Inferior parietal cortex (tissue), 1 donor: ENCODE data around the gene ZNF33B.
"Not testable (repeated sequence)": the region's sequence is repeated elsewhere in the genome, so short reads cannot be mapped to it uniquely, and the experiment has no call there.

Experiments used
- DNase-seq: peaks from one replicate; pipeline ENCODE4 v3.0.0-alpha.2; 2016; ENCODE audit errors: extremely low spot score

The ZNF33B gene

DNA sequence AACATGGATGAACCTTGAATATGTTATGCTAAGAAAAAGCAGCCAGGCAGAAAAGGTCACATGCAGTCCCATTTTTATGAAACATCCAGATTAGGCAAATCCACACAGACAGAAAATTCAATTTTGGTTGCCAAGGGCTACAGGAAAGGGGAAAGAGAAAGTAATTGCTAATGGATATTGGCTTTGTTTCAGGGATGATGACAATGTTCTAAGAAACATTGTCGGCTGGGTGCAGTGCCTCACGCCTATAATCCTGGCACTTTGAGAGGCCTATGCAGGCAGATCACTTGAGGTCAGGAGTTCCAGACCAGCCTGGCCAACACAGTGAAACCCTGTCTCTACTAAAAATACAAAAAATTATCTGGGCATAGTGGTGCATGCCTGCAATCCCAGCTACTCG is 23.0 kb downstream of the ZNF33B start:
- no peak for DNase-seq

GRCh38 chr10:42609872-42610271 is 28.5 kb downstream of the ZNF33B start:
- no peak for DNase-seq

DNA sequence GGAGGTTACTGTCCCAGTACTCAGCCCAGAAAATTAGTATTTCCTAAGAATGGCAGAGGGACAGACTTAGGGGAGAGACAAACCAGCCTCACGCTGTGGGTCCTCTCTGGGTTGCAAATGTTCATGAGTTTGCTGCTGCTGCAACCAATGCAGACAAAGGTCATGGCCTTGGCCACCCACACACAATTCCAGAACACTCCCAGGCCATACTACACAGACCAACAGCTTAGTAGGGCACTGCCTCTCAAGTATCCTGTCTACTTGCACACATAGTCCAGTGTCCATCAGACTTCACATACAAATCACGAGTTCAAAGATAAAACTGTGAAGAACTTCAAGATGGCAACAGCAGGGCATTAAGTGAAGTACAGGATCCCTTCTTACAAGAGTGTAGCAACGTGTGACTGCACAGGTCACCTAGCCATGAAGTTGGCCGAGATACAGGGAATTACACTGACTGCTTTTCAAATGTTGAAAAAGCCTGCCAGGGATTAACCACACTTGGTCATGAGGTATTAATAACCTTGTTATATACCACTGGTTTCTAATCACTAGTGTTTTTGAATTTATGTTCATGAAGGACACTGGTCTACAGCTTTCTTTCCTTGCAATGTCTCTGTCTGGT is 40.0 kb downstream of the ZNF33B start:
- DNase-seq: no peak

- no peak for DNase-seq
Measured at GRCh38 chr10:42596196-42596595, 42.2 kb downstream of the ZNF33B start.

GRCh38 chr10:42594246-42594650 is 44.1 kb downstream of the ZNF33B start:
- DNase-seq: no peak

GRCh38 chr10:42593284-42593683 is 45.1 kb downstream of the ZNF33B start:
- no peak for DNase-seq

DNA sequence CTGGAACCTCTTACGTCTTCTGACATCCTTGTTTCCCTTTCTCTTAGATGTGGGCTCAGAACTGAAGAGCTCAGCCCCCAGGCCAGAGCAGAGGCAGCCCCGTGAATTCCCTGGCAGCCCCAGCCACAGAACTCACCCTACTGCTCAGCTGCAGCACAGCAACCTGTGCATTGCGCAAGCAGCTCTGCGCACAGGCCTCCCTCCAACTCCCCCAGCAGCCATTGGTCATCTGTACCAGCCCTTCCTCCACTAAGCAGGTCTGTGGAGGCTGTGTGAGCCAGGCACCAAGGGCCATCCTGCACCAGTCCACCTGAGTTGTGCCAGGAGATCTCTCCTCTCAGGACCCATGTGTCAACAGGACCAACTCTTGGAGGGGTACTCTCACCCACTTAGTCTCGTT is 54.5 kb downstream of the ZNF33B start:
- no peak for DNase-seq

DNA sequence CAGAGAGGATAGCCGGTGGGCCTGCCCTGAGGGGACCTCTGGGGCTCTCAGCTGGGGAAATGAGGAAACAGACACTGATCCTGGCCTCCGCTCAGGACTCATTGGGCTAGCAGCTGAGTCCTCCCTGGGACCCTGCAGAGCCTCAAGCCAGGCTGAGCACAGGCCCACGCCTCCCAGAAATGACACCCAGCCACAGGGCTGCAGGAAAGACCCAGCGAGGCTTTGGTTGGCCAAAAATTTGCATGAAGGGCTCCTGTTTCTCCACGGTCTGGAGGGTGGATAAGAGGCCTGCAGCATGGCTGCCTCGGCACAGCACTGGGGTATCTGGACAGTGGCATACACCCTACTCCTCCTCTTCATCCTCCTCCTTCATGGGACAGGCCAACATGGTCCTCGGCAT is 60.4 kb downstream of the ZNF33B start:
- DNase-seq: no peak

DNA sequence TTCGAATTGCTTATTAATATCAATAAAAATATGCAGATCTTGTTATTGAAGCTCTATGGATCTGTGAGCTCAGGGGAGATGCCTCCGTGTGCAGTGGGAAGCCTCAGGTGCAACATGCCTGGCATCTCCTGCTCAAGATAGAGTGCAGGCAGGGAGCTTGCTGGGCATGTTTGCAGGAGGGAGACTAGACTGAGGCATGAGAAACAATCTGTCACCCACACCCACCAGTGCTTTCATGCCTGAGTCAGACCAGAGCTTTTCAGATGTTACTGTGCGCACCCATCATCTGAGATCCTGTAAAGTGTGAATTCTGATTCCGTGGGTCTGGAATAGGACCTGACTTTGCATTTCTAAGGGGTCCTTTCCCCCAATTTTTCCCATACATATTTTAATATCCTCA is 62.0 kb downstream of the ZNF33B start:
- peak; percentile 2 for DNase-seq

DNA sequence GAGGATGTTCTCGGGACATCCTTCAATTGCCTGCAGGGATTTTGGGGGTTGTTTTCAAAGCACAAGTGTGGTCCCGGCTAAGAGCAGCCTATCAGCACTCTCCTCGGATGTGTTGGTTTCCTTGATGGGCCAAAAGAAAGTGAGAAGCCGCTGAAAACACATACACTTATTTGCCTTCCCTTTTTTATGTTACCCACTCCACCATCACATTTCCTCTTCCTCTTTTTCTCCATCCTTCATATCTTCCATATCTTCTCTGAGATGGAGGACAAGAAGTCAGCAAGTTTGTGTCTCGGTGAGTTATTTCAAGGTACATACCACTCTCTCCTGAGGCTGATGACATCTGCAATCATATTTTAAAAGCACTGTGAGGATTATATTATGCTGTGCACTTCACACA is 64.0 kb downstream of the ZNF33B start:
- no peak for DNase-seq

GRCh38 chr10:42556931-42557330 is 81.4 kb downstream of the ZNF33B start:
- no peak for DNase-seq

- DNase-seq: not testable (repeated sequence)
Measured at GRCh38 chr10:42553576-42553975, 84.8 kb downstream of the ZNF33B start.

DNA sequence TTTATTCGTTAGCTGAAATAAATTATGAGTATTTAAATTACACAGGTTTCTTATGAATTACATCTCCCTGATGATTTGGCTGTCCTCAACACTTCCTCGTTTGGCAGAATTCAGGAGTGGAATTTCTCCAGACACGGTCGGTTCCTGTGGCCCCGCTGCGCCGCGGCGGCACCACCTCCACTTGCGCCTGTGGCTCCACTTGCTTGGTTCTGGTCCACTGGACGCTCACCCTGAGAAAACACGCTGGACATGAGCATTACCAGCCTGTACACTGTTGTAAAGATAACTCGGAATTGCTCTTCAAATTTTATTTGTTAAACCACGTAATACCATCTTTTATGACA is 85.3 kb downstream of the ZNF33B start:
- DNase-seq: no peak

DNA sequence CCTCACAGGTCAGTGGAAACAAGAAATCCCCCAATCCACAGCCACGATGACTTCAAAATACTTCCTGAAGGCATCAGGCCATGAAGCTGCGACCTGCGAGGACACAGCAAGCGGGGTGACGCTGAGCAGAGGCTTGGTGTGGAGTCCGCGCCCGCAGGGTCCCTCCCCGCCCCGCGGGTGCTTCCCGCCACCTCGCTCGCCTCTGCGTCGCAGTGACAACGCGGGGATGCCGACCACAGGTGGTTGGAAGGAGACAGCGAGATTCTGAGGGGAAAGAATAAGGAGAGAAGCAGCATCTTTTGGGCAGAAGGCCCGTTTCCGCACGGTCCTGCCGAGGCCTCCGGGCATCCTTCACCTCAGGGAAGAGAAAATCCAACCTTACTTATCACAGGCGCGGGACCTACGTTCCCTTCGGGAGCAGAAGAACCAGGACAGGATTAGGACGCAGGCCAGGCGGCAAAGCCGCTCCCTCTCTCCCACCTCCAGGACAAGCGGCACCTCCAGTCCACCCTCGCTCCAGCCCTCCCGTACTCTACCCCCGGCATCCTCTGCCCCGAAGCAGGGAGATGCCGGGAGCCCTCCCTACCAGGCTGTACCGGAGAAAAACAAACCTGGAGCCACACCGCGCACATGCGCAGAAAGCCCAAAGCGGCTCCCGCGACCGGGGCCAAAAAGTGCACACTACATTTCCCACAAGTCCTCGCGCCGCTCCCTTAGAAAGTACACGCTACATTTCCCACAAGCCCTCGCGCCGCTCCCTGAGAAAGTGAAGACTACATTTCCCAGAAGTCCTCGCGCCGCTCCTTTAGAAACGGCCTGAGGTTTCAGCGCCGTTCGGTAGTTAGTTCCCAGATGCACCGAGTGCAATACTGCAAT is 85.9 kb downstream of the ZNF33B start:
- peak; percentile 99 for DNase-seq

DNA sequence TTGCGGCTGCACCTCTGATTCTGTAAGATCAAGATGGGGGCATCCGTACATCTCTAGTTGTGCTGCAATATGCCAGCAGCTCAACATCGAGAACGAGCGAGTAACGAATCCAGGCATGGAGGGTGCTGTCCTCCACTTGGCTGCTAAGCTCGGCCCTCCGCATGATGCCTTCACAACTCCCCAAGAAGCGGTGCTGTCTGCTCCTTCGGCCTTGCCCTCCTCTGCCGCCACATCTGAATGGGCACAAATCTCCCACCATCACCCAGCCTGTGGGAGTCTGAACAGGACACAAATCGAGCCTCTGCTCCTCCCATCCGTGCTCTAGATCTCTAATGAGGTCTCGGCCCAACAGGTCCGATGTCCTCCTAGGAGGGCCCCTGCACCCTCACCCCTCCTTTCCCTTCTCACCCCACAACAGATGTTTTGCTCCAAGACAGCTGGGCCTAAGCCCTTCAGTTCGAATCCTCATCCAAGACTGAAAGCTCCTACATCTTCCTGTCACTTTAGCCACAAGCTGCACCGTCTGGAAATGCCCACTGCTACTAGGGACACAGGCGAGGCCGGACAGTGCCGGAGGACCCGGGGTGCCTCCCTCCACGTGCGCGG is 86.7 kb downstream of the ZNF33B start:
- DNase-seq: no peak

GRCh38 chr10:42549851-42550250 is 88.5 kb downstream of the ZNF33B start:
- no peak for DNase-seq

DNA sequence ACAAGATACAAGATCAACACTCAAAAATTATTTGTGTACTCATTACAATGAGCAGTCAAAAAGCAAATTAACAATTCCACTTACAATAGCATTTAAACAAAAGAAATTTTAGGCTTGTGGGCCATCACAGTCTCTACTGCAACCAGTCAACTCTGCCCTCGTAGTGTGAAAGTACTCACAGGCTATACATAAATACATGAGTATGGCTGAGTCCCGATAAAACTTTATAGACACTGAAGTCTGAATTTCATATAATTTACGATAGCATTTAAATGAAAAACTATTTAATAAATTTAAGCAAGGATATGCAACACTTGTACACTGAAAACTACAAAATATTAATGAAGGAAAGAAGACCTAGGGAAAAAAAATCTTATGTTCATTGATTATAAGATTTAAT is 90.1 kb downstream of the ZNF33B start:
- no peak for DNase-seq

GRCh38 chr10:42544945-42545344 is 93.4 kb downstream of the ZNF33B start:
- DNase-seq: no peak

- peak; percentile 22 for DNase-seq
Measured at GRCh38 chr10:42543840-42544372, 94.5 kb downstream of the ZNF33B start.
